MM.1S (cell line): ENCODE results near the gene TMEM43.

Experiments used
- DNase-seq: peaks from one replicate; pipeline ENCODE4 v3.0.0-alpha.2; 2015
- H2AFZ ChIP-seq: fragments of 300-600 bp; sonication (generic); 2 replicates; pipeline ENCODE4 v1.6.0; 2016; ENCODE audit warnings: antibody characterized with exemption, low read length
- H3F3A ChIP-seq: fragments of 300-600 bp; sonication (generic); 2 replicates; pipeline ENCODE4 v1.6.1; 2016; ENCODE audit warnings: mild to moderate bottlenecking, antibody characterized with exemption, low read length, moderate library complexity, mixed read lengths; ENCODE audit not compliant: insufficient read depth
- H3K27ac ChIP-seq: fragments of 300-600 bp; sonication (generic); 2 replicates; pipeline ENCODE4 v1.5.1; 2016; ENCODE audit warnings: mild to moderate bottlenecking, low read length
- H3K27me3 ChIP-seq: fragments of 300-600 bp; sonication (generic); replicated peaks from 2 replicates; pipeline ENCODE4 v1.6.0; 2016; ENCODE audit warnings: low read length; ENCODE audit not compliant: insufficient read depth
- H3K36me3 ChIP-seq: fragments of 300-600 bp; sonication (generic); replicated peaks from 2 replicates; pipeline ENCODE4 v1.6.1; 2016; ENCODE audit warnings: mild to moderate bottlenecking, low read length, mixed read lengths; ENCODE audit not compliant: insufficient read depth
- H3K4me1 ChIP-seq: fragments of 300-600 bp; sonication (generic); 2 replicates; pipeline ENCODE4 v1.6.1; 2016; ENCODE audit warnings: low read length, mixed read lengths
- H3K4me2 ChIP-seq: fragments of 300-600 bp; sonication (generic); 2 replicates; pipeline ENCODE4 v1.6.0; 2016; ENCODE audit warnings: low read depth, low read length
- H3K4me3 ChIP-seq: fragments of 300-600 bp; sonication (generic); 2 replicates; pipeline ENCODE4 v1.5.1; 2016; ENCODE audit warnings: low read length, mixed read lengths
- H3K79me2 ChIP-seq: fragments of 300-600 bp; sonication (generic); 2 replicates; pipeline ENCODE4 v1.6.1; 2016; ENCODE audit warnings: mixed run types, low read length, mixed read lengths
- H3K9ac ChIP-seq: fragments of 300-600 bp; sonication (generic); 2 replicates; pipeline ENCODE4 v1.6.1; 2016; ENCODE audit warnings: low read length, mixed read lengths
- H3K9me2 ChIP-seq: fragments of 300-600 bp; sonication (generic); replicated peaks from 2 replicates; pipeline ENCODE4 v1.6.1; 2016; ENCODE audit warnings: mild to moderate bottlenecking, low read length, mixed read lengths; ENCODE audit not compliant: insufficient read depth
- H3K9me3 ChIP-seq: fragments of 300-600 bp; sonication (generic); replicated peaks from 2 replicates; pipeline ENCODE4 v1.6.1; 2016; ENCODE audit warnings: mild to moderate bottlenecking, low read length, mixed read lengths; ENCODE audit not compliant: insufficient read depth
- H4K20me1 ChIP-seq: fragments of 300-600 bp; sonication (generic); 2 replicates; pipeline ENCODE4 v1.6.1; 2016; ENCODE audit warnings: mild to moderate bottlenecking, low read length, moderate library complexity, mixed read lengths; ENCODE audit not compliant: insufficient read depth
- EZH2 ChIP-seq: fragments of 300-600 bp; sonication (generic); optimal IDR thresholded peaks from 2 replicates; pipeline ENCODE3; 2017; ENCODE audit warnings: low read depth, mild to moderate bottlenecking, antibody characterized with exemption, low read length, mixed read lengths
- EZH2phosphoT487 ChIP-seq: fragments of 300-600 bp; sonication (generic); IDR thresholded peaks from 2 replicates; pipeline ENCODE4 v1.6.1; 2018; ENCODE audit warnings: antibody characterized with exemption, low read length
- TF ChIP-seq, protein P1 (sequence below): fragments of 300-600 bp; sonication (generic); IDR thresholded peaks from 2 replicates; pipeline ENCODE4 v1.5.1; 2016; ENCODE audit warnings: antibody characterized with exemption, low read length, mixed read lengths

The TMEM43 gene

GRCh38 chr3:14145236-14145635 lies 20.4 kb downstream of the TMEM43 start:
- TF ChIP-seq EZH2 = no peak
- TF ChIP-seq, protein P1, sequence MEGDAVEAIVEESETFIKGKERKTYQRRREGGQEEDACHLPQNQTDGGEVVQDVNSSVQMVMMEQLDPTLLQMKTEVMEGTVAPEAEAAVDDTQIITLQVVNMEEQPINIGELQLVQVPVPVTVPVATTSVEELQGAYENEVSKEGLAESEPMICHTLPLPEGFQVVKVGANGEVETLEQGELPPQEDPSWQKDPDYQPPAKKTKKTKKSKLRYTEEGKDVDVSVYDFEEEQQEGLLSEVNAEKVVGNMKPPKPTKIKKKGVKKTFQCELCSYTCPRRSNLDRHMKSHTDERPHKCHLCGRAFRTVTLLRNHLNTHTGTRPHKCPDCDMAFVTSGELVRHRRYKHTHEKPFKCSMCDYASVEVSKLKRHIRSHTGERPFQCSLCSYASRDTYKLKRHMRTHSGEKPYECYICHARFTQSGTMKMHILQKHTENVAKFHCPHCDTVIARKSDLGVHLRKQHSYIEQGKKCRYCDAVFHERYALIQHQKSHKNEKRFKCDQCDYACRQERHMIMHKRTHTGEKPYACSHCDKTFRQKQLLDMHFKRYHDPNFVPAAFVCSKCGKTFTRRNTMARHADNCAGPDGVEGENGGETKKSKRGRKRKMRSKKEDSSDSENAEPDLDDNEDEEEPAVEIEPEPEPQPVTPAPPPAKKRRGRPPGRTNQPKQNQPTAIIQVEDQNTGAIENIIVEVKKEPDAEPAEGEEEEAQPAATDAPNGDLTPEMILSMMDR = no peak
- Histone ChIP-seq H3K4me1 (no peaks in the 10 kb centered on the region), H3K9ac (no peak overlapping the region), H2AFZ (no peak overlapping the region), H3K27me3 (no peaks in the 10 kb centered on the region), H3K27ac (peak overlapping the region; percentile 52; the same call in 1 of the 2 replicates), H3K79me2 (no peaks in the 10 kb centered on the region), H3K36me3 (no peaks in the 10 kb centered on the region), H3K4me3 (no peak overlapping the region), H4K20me1 (no peaks in the 10 kb centered on the region), H3K9me3 (no peaks in the 10 kb centered on the region), H3F3A (no peaks in the 10 kb centered on the region), H3K9me2 (no peaks in the 10 kb centered on the region), H3K4me2 (no peak overlapping the region)
- DNase-seq = no peak

GRCh38 chr3:14145670-14146380 lies 21.0 kb downstream of the TMEM43 start:
- Histone ChIP-seq H3K79me2 (no peaks in the 10 kb centered on the region), H3K9ac (no peak overlapping the region), H3K27me3 (no peaks in the 10 kb centered on the region), H3K27ac (no peak overlapping the region), H4K20me1 (no peaks in the 10 kb centered on the region), H3K9me3 (no peaks in the 10 kb centered on the region), H3K4me3 (no peak overlapping the region), H3K9me2 (no peaks in the 10 kb centered on the region), H3K36me3 (no peaks in the 10 kb centered on the region), H2AFZ (no peak overlapping the region), H3K4me1 (no peaks in the 10 kb centered on the region), H3K4me2 (no peak overlapping the region), H3F3A (no peaks in the 10 kb centered on the region)
- TF ChIP-seq EZH2phosphoT487 = no peak
- TF ChIP-seq, protein P1 = no peak
- TF ChIP-seq EZH2 = no peak
- no peak for DNase-seq

- Histone ChIP-seq H4K20me1 (no peaks in the 10 kb centered on the region), H3K9me2 (no peaks in the 10 kb centered on the region), H3K36me3 (no peaks in the 10 kb centered on the region), H3F3A (no peaks in the 10 kb centered on the region), H3K4me3 (no peak overlapping the region), H3K27me3 (no peaks in the 10 kb centered on the region), H3K4me1 (no peaks in the 10 kb centered on the region), H3K9ac (no peak overlapping the region), H3K27ac (no peak overlapping the region), H3K4me2 (no peak overlapping the region), H2AFZ (no peak overlapping the region), H3K9me3 (no peaks in the 10 kb centered on the region), H3K79me2 (no peaks in the 10 kb centered on the region)
- TF ChIP-seq, protein P1 = no peak
- no peak for TF ChIP-seq EZH2
- no peak for TF ChIP-seq EZH2phosphoT487
- DNase-seq = no peak
These were observed 21.7 kb downstream of the TMEM43 start for GRCh38 chr3:14146381-14147065.
